ENCODE measurements around the gene ZNF532. TPM values are rescaled to one million over a fixed set of nuclear protein-coding genes. Genes with fewer than 3 reads are reported as not detected.

Gene ZNF532
- total and polyA plus RNA-seq, 2 experiments from 2014 or later, result 28.2 to 108 TPM

DNA sequence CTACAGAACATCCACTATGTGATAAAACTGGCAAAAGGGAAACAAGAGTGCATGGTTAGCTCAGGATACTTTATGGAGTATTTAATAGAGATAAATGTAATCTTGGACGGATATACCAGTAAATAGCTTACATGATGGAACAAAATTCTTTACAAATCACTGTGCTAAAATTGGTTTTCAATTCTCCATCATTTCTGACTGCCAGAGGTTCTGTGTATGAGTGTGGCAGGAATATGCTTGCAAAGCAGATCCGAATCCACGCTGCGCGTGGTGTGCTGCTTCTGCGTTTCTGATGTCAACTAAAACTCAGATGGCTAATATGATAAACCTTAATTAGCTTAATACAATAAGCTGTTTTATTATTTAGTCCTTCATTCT lies 2.1 kb downstream of the ZNF532 start:
- Histone ChIP-seq H3K9me3 (ENCODE audit: low read depth) (no peaks in the 10 kb centered on the region), H3K27me3 (no peaks in the 10 kb centered on the region), H3K4me1 (ENCODE audit: low read depth) (peaks cover 63% of the 10 kb centered on the region), H3K36me3 (peaks cover 19% of the 10 kb centered on the region), H3K4me3 (peak overlapping the region; percentile 26), H3K27ac (peak overlapping the region; percentile 100)
- DNase-seq (ENCODE audit: low read depth in 1 of 2, low spot score in 1 of 2), result no peak
- TF ChIP-seq CTCF (IDR thresholded peaks at IDR 0.05; ENCODE audit: low read depth, low read length), result no peak

DNA sequence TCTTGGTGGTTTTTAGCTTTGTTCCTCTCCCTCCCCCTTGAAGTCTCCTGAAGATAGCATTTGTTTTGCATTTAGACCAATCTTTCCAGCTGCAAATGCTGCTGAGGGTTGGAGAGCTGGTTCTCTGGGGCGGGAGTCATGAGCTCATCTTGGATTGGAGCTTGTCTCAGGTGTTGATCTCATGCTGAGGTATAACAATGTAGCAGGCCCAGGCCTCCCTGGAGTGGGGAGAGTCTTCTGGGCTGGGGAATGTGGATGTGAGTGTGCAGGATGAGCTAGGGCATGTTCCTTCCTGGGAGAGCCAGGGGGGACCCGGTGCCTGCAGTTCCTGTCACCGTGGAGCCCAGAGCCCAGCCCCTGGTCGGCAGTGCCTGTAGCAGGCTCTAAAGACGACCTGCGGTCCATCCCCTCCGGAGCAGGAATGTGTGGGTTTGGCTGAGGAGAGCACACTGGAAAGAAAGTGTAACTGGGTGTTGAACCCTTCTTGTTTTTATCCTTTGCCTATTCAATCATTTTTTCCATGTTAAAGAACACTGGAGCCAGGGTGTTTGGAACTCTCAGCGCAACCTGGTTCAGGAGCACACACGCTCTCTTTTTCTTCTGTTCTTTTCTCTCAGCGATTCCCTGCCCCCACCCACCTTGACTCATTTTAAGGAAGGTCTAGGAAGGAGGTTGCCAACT lies 2.7 kb downstream of the ZNF532 start:
- DNase-seq (ENCODE audit: low read depth in 1 of 2, low spot score in 1 of 2), result no peak
- Histone ChIP-seq H3K27ac (peak overlapping the region; percentile 100), H3K27me3 (no peaks in the 10 kb centered on the region), H3K36me3 (peaks cover 19% of the 10 kb centered on the region), H3K4me1 (ENCODE audit: low read depth) (peaks cover 56% of the 10 kb centered on the region), H3K4me3 (peak overlapping the region; percentile 26), H3K9me3 (ENCODE audit: low read depth) (no peaks in the 10 kb centered on the region)
- TF ChIP-seq CTCF (IDR thresholded peaks at IDR 0.05; ENCODE audit: low read depth, low read length), result no peak

- H3K4me3 ChIP-seq, result no peak overlapping the region
- peaks cover 19% of the 10 kb centered on the region for H3K36me3 ChIP-seq
- no peak for TF ChIP-seq CTCF (IDR thresholded peaks at IDR 0.05; ENCODE audit: low read depth, low read length)
- no peak overlapping the region for H3K27ac ChIP-seq
- DNase-seq (ENCODE audit: low read depth in 1 of 2, low spot score in 1 of 2), result no peak
- no peaks in the 10 kb centered on the region for H3K27me3 ChIP-seq
- peaks cover 50% of the 10 kb centered on the region for H3K4me1 ChIP-seq (ENCODE audit: low read depth)
- no peaks in the 10 kb centered on the region for H3K9me3 ChIP-seq (ENCODE audit: low read depth)
Observed at GRCh38 chr18:58868440-58868839, 3.8 kb downstream of the ZNF532 start.

DNA sequence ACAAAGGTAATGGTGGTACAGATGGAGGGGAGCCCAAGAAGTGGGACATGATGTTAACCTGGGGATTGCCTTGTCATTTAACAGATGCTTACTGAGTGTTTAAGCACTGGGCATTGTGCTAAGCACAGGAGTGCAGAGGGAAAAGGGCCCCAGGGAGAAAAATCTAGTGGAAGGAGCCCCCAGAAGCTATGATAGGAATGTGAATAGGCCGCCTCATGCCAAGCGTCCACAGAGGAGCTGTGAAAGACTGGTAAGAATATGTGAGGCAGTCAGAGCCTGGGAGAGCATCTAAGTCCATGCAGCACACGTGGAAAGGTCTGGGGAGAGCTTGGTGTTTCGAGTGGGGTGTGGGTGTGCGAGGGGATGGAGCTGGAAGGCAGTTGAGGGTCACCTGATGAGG lies 5.5 kb downstream of the ZNF532 start:
- no peak for TF ChIP-seq CTCF (IDR thresholded peaks at IDR 0.05; ENCODE audit: low read depth, low read length)
- Histone ChIP-seq H3K27me3 (no peaks in the 10 kb centered on the region), H3K4me3 (no peak overlapping the region), H3K27ac (peak overlapping the region; percentile 81), H3K4me1 (ENCODE audit: low read depth) (peaks cover 46% of the 10 kb centered on the region), H3K9me3 (ENCODE audit: low read depth) (no peaks in the 10 kb centered on the region), H3K36me3 (peaks cover 25% of the 10 kb centered on the region)
- peak in 1 of 2 donors; percentile 75 for DNase-seq (ENCODE audit: low read depth in 1 of 2, low spot score in 1 of 2)

- no peak for DNase-seq (ENCODE audit: low read depth in 1 of 2, low spot score in 1 of 2)
- Histone ChIP-seq H3K27ac (peak overlapping the region; percentile 81), H3K9me3 (ENCODE audit: low read depth) (no peaks in the 10 kb centered on the region), H3K4me3 (no peak overlapping the region), H3K27me3 (no peaks in the 10 kb centered on the region), H3K36me3 (peaks cover 27% of the 10 kb centered on the region), H3K4me1 (ENCODE audit: low read depth) (peaks cover 41% of the 10 kb centered on the region)
- TF ChIP-seq CTCF (IDR thresholded peaks at IDR 0.05; ENCODE audit: low read depth, low read length), result no peak
Observed at GRCh38 chr18:58870621-58871020, 5.9 kb downstream of the ZNF532 start.

All from cardiac muscle cell (in vitro differentiated cells and primary cell).